ENCODE results near the gene DPP9.

The DPP9 gene

DNA sequence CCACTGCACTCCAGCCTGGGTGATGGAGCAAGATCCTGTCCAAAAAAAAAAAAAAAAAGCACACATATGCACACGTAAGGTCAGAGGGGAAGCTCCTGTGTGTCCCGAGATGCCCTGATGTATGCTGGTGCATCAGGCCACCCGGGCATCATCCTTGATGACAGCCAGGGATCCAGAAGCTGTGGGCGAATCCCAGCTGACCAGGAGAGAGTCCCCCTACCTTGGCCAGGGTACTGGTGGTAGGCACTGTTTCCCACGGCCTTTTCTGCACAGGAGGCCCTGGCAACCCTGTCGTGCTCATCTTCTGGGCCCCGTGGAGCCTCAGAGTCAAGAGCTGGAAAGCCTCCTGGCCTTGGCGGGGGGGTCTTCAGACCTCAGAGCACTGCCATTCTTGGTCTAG lies 67.5 kb downstream of the DPP9 start:
- DNase-seq (ENCODE audit: low read depth): no peak

DNA sequence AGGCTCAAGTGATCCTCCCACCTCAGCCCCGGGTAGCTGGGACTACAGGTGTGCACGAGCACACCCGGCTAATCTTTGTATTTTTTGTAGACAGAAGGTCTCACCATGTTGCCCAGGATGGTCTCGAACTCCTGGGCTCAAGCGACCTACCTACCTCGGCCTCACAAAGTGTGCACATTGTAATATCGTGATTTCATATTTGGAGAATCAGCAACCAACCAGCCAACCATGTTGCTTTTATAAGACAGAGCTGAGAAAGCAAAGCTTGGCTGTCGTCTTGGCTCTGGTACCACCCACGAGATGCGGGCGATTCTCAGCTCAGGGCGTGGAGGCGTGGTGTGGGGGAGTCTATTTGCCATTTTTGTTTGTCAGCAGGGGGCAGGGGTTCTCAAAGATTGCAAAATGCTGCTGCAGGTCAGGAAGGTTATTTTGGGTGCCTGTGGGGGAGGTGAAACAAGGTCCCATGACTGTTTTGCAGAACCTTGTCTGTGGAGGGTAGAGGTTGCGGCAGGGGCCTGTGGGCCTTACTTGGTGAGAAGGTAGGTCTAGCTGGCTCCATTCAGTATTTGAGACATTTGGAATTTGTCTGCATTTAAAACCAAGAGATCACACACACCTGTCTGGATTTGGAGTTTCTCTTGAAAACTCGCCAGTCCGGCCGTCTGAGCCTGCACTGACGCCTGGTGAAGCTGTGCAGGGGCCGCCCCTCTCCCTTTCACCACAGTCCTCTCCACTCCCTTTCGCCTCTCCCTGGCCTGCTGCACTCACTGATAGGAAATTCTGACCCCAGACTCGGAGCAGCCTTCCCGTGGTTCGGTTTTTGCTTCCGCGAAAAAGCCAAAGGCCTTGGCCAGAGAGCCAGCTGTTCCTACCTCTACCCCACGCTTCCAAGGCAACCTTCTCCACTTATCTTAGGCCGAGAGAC lies 68.9 kb downstream of the DPP9 start:
- no peak for DNase-seq (ENCODE audit: low read depth)

DNA sequence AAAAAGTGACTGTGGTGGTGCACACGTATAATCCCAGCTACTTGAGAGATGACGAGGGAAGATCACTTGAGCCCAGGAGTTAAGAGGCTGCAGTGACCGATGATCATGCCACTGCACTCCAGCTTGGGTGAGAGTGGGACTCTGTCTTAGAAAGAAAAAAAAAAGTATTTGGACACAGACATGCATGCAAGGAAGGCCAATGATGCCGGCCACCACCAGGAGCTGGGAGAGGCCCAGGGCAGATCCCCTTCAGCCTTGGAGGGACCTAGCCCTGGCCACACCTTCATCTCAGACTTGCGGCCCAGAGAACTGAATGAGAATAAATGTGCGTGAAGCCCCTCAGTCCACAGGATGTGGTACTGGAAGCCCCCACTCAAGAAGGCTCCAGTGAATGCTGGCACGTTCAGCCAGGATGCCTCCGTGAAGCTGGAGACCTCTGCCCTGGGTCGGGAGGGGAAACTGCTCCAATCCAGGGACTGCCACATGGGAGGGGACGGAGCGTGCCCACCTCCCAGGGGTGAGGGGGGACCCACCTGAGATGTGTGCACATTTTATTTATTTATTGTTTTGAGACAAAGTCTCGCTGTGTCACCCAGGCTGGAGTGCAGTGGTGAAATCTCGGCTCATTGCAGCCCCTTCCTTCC lies 69.7 kb downstream of the DPP9 start:
- DNase-seq (ENCODE audit: low read depth): no peak

DNA sequence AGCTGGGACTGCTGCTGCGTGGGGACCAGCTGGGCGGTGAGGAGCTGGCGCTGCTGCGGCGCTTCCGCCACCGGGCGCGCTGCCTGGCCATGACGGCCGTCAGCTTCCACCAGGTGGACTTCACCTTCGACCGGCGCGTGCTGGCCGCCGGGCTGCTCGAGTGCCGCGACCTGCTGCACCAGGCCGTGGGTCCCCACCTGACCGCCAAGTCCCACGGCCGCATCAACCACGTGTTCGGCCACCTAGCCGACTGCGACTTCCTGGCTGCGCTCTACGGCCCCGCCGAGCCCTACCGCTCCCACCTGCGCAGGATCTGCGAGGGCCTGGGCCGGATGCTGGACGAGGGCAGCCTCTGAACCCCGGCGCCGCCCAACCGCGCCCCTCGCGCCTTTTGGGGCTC lies 71.6 kb downstream of the DPP9 start:
- DNase-seq (ENCODE audit: low read depth): no peak

DNA sequence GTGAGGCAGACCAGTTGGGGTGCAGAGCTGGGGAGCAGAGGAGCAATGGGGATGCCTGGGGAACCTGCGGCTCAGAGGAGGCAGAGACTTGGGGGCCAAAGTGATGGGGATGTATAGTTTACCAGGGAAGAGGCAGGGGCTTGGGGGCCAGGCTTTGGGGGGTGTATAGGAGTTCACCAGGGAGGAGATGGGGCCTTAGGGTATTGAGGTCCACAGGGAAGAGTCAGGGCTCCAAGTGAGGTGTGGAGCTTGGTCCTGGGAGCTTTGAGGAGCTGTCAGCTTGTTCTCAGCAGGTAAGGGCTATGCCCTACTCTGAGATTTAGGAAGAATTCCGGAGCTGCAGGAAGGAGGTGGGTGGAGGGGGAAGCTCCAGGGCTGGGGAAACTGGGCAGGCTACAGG lies 73.5 kb downstream of the DPP9 start:
- no peak for DNase-seq (ENCODE audit: low read depth)

DNA sequence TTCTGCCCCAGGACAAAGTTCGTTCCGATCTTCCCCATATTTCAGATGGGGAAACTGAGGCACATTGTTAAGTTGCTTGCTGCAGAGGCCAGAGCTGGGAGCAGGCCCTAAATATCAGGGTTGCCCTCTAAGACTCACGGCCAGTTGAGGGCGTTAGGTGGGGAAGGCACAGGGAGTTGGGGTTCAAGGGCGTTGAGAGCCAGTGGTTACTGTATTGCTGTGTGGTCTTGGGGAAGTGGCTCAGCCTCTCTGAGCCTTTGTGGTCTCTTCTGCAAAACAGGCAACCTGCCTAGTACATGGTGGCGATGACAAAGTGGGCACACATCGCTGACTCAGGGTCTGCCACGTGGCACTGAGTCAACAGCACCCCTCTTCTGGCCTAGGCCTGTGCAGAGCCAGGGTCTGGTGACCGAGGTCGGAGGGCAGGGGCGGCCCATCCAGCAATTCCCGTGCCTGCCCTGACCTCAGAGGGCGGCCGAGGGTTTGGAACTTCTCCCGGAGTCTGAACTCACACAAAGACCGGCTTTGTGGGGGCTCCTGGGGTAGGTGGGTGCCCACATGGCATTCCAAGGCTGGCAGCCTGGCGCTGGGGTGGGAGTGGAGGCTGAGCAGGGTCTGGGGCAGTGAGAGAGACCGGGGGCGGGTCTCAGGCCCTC lies 74.1 kb downstream of the DPP9 start:
- no peak for DNase-seq (ENCODE audit: low read depth)

DNA sequence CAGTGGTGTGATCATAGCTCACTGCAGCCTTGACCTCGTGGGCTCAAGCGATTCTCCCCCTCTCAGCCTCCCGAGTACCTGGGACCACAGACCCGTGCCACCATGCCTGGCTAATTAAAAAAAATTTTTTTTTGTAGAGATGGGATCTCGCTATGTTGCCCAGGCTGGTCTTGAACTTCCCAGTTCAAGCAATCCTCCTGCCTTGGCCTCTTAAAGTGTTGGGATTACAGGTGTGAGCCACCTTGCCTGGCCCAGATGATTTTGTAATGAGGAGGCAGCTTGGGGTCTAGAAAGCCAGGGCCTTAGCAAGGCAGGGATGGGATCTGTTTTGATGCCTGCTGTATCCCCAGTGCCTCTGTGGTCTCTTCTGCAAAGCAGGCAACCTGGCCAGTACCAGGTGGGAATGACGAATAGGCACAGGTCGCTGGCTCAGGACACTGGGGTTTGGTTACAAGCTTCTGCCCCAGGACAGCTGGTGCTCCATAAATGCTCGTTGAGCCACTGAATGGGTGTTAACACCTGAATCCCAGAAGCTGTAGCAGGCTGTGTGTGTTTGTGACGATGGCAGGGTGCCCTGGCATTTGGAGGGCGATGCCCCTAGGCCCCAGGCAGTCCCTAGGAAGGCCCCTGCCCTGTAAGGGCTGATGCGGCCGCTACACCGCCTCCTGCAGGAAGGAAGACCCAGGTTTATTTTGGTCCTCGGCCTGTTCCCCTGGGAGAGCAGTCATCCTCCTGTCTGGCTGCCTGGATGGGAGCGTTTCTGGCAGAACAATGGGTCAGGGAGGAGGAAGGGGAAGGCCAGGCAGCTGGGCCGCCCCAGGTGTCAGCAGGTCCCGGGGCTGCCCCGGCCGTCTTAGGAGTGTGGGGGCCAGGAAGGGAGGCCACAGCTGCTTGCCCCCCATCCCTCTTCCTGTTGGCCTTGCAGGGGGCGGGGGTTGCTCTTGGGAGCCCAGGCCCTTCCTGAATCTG lies 75.7 kb downstream of the DPP9 start:
- no peak for DNase-seq (ENCODE audit: low read depth)

DNA sequence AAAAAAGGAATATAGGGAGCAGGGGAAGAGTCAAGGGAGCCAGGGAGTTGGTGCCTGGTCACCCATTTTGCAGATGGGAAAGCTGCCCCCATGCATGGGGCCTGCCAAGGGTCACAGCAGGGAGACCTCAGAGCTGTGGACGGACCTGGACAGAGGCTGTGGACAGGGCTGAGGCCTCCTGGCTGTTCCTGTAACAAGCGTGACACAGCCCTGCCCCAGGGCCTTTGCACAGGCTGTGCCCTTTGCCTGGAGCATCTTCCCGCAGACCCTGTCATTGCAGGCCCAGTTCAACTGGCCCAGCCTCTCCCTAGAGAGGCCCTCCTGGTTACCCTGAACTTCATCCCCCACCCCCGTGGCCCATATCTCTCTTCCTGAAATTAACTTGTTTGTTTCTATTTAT lies 77.9 kb downstream of the DPP9 start:
- DNase-seq (ENCODE audit: low read depth): no peak

DNA sequence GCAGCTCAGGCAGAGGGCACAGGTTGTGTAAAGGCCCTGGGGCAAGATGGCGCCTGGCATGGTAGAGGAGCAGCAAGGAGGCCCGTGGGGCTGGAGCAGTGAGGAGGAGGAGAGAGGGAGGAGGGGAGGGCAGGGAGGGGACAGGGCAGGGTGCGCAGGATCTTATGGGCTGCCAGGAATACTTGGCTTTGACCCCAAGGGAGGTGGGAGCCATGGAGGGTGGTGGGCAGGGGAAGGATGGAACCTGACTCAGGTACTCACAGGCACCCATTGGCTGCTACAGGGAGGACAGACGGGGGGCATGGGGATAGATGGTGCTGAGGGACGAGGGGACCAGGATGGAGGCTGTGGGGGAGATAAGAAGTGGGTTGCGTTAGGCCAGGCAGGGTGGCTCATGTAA lies 81.0 kb downstream of the DPP9 start:
- no peak for DNase-seq (ENCODE audit: low read depth)

DNA sequence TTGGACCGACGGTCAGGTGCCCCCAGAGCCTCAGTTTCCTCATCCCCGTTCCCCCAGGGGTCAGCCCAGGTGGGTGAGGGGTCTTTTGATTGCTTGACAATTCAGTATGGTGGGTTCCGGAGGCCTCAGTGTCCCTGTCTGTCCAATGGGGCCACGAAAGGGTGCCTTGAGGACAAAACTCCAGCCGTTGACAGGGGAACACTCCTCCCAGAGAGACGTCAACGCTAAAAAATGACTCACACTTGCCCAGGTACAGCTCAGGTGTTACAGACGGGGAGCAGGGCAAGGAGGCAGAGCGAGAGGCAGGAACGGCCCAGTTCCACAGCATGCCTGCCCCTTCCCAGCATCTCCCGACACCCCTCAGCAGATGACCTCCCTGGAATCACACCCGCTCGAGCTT lies 82.5 kb downstream of the DPP9 start:
- no peak for DNase-seq (ENCODE audit: low read depth)

DNA sequence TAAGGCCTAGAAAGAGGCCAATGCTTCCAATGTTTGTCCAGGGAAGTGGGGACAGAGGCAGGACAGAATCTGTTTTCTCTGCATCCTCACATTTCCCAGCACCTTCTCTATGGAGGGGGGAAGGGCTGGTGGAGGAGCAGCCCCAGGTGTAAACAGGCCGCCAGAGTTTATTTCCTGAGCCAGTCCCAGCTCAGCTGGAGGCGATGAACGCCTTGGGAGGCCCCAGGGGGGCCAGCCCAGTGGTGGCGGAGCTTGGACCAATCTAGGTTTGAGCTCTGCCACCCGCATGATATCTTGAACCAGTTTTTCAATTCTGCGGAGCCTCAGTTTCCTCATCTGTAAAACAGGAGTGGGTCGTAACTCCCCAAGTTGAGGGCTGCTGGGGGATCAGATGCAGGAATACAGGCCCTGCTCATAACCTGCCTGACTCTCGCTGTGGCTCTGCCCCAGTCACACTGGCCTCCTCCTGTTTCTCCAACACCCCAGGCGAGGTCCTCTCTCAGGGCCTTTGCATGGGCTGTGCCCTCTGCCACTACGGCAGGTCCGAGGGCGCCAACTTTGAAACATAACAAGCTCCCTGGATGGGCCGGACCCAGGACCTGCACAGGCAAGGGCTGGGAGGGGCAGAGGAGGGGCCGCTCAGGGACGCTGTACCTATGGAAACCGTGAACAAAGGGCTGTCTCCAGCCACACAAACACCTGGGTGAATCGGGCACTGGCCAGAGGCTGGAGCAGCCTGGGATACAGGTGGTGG lies 83.2 kb downstream of the DPP9 start:
- DNase-seq (ENCODE audit: low read depth): no peak

DNA sequence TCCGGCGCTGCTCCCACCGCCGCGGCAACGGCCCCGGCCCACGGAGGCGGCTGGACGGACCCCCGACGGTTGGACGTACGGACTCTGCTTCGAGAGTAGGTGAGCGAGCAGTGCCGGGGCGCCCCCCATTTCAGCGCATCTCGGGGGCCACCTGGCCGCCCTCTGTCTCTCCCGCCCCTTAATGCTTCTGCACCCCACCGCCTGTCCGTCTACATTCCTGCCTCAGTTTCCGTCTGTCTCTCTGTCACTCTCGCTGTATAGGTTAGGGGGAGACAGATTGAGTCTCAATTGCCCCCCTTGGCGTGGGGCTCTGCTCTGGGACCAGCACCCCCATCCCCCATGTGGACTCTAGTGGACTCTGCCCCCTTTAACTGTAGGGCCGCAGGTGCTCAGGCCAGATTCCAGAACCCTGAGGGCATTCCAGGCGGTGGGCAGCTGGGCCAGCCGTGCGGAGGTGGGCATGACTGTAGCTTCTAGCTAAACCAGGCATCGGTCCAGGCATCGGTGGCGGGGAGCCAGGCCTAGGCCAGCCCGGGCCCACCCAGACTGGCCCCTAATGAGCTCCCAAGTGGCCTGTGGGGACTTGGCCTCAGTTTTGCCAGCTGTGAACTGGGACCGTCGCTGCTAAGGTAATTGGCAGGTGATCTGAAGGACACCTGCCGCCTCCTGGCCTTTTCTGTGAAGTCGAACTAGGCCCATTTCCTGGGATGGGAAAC lies 84.0 kb downstream of the DPP9 start:
- DNase-seq (ENCODE audit: low read depth): no peak

DNA sequence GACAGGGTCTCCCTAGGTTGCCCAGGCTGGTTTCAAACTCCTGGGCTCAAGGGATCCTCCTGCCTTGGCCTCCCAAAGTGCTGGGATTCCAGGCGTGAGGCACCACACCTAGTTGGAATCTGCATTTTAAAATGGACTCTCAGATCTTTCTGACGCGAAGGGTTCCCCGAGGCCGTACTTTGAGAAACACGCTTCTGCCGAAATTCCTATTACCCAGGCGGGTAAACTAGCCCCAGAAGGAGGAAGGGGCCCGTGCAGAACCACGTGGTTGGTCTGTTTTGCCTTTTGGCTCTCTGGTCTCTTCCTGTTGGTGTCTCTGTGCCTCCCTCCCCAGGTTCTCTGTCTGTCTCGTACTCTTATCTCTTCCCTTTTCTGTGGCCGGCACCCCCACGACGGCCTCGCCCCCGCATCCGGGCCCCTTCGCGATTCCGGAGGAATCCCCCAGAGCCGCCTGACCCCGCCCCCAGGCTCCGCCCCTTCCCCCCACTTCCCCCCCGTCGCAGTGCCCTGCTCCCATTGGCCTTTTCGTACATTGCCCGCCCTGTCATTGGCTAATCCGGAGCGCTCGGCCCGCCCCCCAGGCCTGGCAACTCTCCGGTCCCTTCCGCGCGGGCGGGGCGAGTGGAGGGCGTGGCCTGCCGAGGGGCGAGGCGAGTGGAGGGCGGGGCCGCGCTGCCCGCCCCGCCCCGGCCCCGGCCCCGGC lies 84.7 kb downstream of the DPP9 start, which contains the start of gene TNFAIP8L1:
TNFAIP8L1 (plus strand) TSS at position 689 of the 703 bp plus-strand sequence. CDS start 12,354 bp downstream, outside the sequence.
- DNase-seq (ENCODE audit: low read depth): peak; percentile 99

DNA sequence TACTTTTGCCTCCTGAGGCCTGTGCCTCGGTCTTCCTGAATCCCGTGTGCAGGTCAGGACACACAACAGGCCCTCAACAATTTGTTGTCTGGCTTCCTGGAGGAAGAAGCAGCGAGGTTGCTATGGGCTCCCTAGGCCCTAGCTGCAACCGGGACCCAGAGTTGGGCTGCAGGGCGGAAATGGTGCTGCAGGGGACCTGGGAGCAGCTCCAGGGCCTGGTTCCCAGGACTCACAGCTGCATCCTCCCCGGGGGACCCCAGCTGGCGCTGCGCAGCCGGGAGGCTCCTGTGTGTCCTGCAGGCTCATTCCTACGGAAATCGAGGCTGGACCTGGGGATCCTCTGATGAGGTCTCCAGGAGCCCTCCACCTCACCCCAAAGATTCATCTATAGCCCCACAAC lies 85.3 kb downstream of the DPP9 start:
- DNase-seq (ENCODE audit: low read depth): no peak

DNA sequence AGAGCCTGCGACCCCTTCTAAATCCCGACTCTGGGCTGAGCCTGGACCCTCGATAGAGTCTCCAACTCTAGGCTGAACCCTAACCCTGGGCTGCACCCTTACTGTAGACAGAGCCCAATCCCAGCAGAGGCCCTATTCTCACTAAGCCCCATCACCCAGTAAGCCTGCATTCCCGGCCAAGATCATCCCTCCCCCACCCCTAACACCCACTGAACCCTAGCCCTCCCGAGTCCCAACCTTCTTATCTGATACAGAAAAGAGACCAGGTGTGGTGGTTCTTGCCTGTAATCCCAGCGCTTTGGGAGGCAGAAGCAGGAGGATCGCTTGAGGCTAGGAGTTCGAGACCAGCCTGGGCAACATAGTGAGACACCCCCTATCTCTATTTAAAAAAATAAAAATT lies 86.9 kb downstream of the DPP9 start:
- DNase-seq (ENCODE audit: low read depth): no peak

DNA sequence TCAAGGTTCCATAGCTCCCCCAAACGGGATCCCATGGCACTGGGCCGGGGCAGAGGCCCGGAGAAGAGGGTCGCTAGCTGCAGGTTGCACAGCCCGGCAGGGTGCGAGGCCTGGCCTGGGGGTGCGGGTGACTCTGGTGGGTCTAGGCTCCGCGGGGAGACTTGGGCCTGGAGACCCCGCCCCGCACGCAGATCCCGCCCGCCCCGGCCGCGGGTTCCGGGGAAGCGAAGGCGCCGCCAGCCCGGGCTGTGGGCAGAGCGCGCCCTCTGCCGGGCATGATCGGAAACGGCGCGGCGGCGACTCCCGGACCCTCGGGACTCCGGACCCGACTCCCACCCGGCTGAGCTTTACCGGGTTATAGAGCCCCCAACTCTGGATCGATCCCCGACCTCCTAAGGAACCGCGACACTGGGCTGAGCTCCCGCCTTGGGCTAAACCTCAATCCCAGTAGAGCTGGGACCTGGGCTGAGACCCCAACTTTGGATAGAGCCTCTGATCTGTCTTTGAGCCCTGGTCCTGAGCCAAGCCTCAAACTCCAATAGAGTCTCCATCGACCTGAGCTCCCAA lies 87.4 kb downstream of the DPP9 start:
- peak; percentile 66 for DNase-seq (ENCODE audit: low read depth)

DNA sequence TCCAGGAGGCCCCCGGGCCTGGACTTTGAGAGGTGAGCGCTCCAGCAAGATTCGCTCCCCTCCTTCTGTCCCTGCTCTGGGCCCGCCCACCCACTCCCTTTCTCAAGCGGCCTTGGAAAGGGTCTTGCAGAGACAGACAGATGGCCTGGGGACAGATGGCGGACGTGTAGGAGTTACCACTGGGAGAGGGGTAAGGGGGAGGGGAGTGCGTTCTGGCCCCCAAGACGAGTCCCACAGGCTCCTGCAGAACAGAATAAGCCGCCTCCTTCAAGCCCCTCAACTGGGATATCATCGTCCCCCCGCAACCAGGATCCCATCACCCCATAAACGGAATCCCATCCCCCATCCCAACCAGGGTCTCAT lies 87.9 kb downstream of the DPP9 start:
- no peak for DNase-seq (ENCODE audit: low read depth)

DNA sequence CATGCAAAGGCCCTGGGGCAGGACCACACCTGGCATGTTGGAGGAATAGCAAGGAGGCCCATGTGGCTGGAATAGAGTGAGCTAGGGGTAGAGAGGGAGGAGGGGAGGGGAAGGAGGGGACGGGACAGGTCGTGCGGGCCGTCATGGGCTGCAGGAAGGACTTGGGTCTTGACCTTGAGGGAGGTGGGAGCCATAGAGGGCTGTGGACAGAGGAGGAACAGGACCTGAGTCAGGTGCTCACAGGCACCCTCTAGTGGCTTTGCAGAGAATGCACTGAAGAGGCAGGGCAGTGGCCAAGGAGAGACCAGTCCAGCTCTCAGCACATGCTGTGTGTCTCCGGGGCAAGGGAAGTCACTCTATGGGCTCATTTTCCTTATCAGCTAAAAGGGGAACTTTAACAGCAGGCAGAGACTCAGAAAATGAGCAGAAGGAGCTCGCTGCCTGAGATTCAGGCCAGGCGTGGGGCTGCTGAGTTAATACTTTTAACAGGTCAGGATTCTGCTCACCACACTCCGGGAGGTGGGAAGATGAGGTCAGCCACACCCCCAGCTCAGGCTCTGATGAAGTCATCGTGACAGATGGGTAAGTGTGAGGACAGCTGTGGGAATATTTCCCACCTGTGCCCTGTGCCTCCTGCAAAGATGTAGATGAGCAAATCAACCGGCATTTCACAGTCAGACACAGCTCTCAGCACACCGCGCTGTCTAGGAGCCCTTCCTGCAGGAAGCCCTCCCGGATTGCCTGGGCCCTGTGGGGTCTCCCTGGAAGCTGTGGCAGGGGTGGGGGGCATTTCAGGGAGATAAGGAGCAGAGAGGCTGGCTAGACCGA lies 90.3 kb downstream of the DPP9 start:
- DNase-seq (ENCODE audit: low read depth): peak; percentile 20
